Liver (tissue), 9 donors: Measurements from ENCODE around the gene NDUFS7. TPM values are rescaled to one million over a fixed set of nuclear protein-coding genes. Genes with fewer than 3 reads are reported as not detected.
A peak's percentile ranks its signal among the peaks of the same experiment; 100 is the strongest.

Experiments
- DNase-seq: peaks from one replicate; pipeline ENCODE4 v3.0.0-alpha.2; 2017; ENCODE audit warnings: low spot score
- H3K27ac ChIP-seq, 2 donors: one replicate each; pipeline ENCODE4 v1.7.0; 2013; ENCODE audit warnings: inconsistent platforms in 2 of 2, low read length in 2 of 2, control low read depth in 1 of 2, low read depth in 1 of 2, mild to moderate bottlenecking in 1 of 2
- H3K27me3 ChIP-seq, 4 donors: one replicate each; pipeline versions ENCODE4 v1.6.1 to v1.7.0; 2013; ENCODE audit warnings: low read length in 3 of 4, inconsistent platforms in 1 of 4, mild to moderate bottlenecking in 1 of 4, moderate library complexity in 1 of 4; ENCODE audit not compliant: control insufficient read depth in 4 of 4, insufficient read depth in 4 of 4
- H3K36me3 ChIP-seq, 4 donors: one replicate each; pipeline versions ENCODE4 v1.6.1 to v1.7.0; 2013; ENCODE audit warnings: low read length in 3 of 4, mild to moderate bottlenecking in 3 of 4, low read depth in 1 of 4, moderate library complexity in 1 of 4; ENCODE audit not compliant: control insufficient read depth in 4 of 4, insufficient read depth in 3 of 4
- H3K4me1 ChIP-seq, 4 donors: one replicate each; pipeline versions ENCODE4 v1.6.1 to v1.7.0; 2013; ENCODE audit warnings: low read length in 3 of 4, mild to moderate bottlenecking in 3 of 4, moderate library complexity in 1 of 4; ENCODE audit not compliant: control insufficient read depth in 4 of 4, insufficient read depth in 4 of 4
- H3K4me3 ChIP-seq, 3 donors: one replicate each; pipeline versions ENCODE4 v1.6.1 to v1.7.0; 2013; ENCODE audit warnings: low read length in 3 of 3, control low read depth in 1 of 3, low read depth in 1 of 3, mild to moderate bottlenecking in 1 of 3
- H3K9ac ChIP-seq, 2 donors: one replicate each; pipeline ENCODE4 v1.7.0; 2013; ENCODE audit warnings: low read length in 2 of 2, mild to moderate bottlenecking in 2 of 2, moderate library complexity in 2 of 2, control low read depth in 1 of 2, low read depth in 1 of 2
- H3K9me3 ChIP-seq, 4 donors: one replicate each; pipeline versions ENCODE4 v1.6.1 to v1.7.0; 2013; ENCODE audit warnings: low read length in 3 of 4; ENCODE audit not compliant: control insufficient read depth in 4 of 4
- EGR1 ChIP-seq, 2 donors: IDR thresholded peaks; 2 replicates each; pipeline ENCODE4 v1.6.1; 2016 to 2018; ENCODE audit warnings: antibody characterized with exemption in 2 of 2, low read depth in 2 of 2
- FOXA1 ChIP-seq: IDR thresholded peaks from 2 replicates; pipeline ENCODE4 v1.6.1; 2016; ENCODE audit warnings: antibody characterized with exemption
- FOXA2 ChIP-seq: IDR thresholded peaks from 2 replicates; pipeline ENCODE4 v1.6.1; 2016; ENCODE audit warnings: antibody characterized with exemption
- GABPA ChIP-seq, 2 donors: IDR thresholded peaks in 1 of 2; conservative IDR thresholded peaks in 1 of 2; 2 replicates each; pipeline ENCODE4 v1.6.1; 2016; ENCODE audit warnings: antibody characterized with exemption in 2 of 2, mild to moderate bottlenecking in 1 of 2, moderate library complexity in 1 of 2
- HNF4A ChIP-seq, 2 donors: conservative IDR thresholded peaks; 2 replicates each; pipeline ENCODE4 v1.6.1; 2016; ENCODE audit warnings: antibody characterized with exemption in 2 of 2, mild to moderate bottlenecking in 2 of 2
- HNF4G ChIP-seq: IDR thresholded peaks from 2 replicates; pipeline ENCODE4 v1.6.1; 2016; ENCODE audit warnings: antibody characterized with exemption
- JUND ChIP-seq, 2 donors: IDR thresholded peaks; 2 replicates each; pipeline ENCODE4 v1.6.1; 2016; ENCODE audit warnings: antibody characterized with exemption in 2 of 2
- NR2F2 ChIP-seq: IDR thresholded peaks from 2 replicates; pipeline ENCODE4 v1.6.1; 2016; ENCODE audit warnings: antibody characterized with exemption
- RAD21 ChIP-seq, 2 donors: IDR thresholded peaks; 2 replicates each; pipeline ENCODE4 v1.6.1; 2016; ENCODE audit warnings: antibody characterized with exemption in 2 of 2, mild to moderate bottlenecking in 2 of 2
- RXRA ChIP-seq, 2 donors: IDR thresholded peaks; 2 replicates each; pipeline ENCODE4 v1.6.1; 2017 to 2018; ENCODE audit warnings: antibody characterized with exemption in 2 of 2, mild to moderate bottlenecking in 1 of 2
- SP1 ChIP-seq: IDR thresholded peaks from 2 replicates; pipeline ENCODE4 v1.6.1; 2018; ENCODE audit warnings: antibody characterized with exemption, mild to moderate bottlenecking
- TAF1 ChIP-seq: conservative IDR thresholded peaks from 2 replicates; pipeline ENCODE4 v1.6.1; 2016; ENCODE audit warnings: antibody characterized with exemption, mild to moderate bottlenecking
- YY1 ChIP-seq: IDR thresholded peaks from 2 replicates; pipeline ENCODE4 v1.6.1; 2016; ENCODE audit warnings: antibody characterized with exemption, mild to moderate bottlenecking
- WGBS: extraction: QIAGEN DNeasy Blood & Tissue Kit; methylation state at CpG from one replicate; pipeline ENCODE4 v1.1.7; 2013; 5-methylcytosine and 5-hydroxymethylcytosine counted together
- polyA plus RNA-seq, 2 donors: library from polyadenylated mRNA; stranded (reverse) in 1 of 2; unstranded in 1 of 2; fragments of 200-250 nt in 1 of 2; fragments of >200 nt in 1 of 2; fragmentation: Nextera tagmentation in 1 of 2; extraction: Ambion mirVana in 1 of 2; gene quantifications; one replicate each; pipeline versions ENCODE4 v1.2.1 to v1.2.3, GENCODE V29; 2013 to 2015
- total RNA-seq, 2 donors: library from RNA; depleted of rRNA; stranded (reverse); fragments of >200 nt; gene quantifications; one replicate each; pipeline ENCODE4 v1.2.3, GENCODE V29; 2014
- TF ChIP-seq, protein P1 (sequence below): fragments of 150-350 bp; IDR thresholded peaks from 2 replicates; pipeline ENCODE4 v1.5.1; 2017; ENCODE audit warnings: improper control_type of control experiment, low read depth, low read length; ENCODE audit not compliant: missing input control
- TF ChIP-seq, protein P2 (sequence below): IDR thresholded peaks from 2 replicates; pipeline ENCODE4 v1.6.1; 2016; ENCODE audit warnings: antibody characterized with exemption
- TF ChIP-seq, protein P3 (sequence below): IDR thresholded peaks from 2 replicates; pipeline ENCODE4 v1.6.1; 2016; ENCODE audit warnings: antibody characterized with exemption, mild to moderate bottlenecking
- TF ChIP-seq, protein P4 (sequence below): IDR thresholded peaks from 2 replicates; pipeline ENCODE4 v1.6.1; 2016; ENCODE audit warnings: antibody characterized with exemption
- donor health status: healthy.
- donor health status: healthy.
- donor health status: healthy.
- donor health status: healthy.
- donor health status: healthy.

NDUFS7 gene
- total and polyA plus RNA-seq, 4 donors = 54.4 to 185 (median 128) TPM

DNA sequence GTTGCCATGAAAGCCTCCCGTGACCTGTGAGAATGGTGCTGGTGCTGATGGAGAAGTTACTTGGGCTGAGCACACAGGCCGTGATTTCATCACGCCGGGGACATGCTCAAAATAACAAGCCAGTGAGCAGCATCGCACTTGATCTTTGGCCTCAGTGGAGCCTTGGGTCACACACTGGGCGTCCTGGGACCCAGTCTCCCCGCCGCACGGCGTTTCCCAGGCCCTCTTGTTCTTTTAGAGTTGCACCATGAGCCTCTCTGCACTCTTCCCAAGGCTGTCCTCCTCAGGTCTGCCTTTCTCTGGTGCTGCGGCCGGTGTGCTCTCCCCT lies 9.5 kb upstream of the NDUFS7 start (continued):
- TF ChIP-seq, protein P1, sequence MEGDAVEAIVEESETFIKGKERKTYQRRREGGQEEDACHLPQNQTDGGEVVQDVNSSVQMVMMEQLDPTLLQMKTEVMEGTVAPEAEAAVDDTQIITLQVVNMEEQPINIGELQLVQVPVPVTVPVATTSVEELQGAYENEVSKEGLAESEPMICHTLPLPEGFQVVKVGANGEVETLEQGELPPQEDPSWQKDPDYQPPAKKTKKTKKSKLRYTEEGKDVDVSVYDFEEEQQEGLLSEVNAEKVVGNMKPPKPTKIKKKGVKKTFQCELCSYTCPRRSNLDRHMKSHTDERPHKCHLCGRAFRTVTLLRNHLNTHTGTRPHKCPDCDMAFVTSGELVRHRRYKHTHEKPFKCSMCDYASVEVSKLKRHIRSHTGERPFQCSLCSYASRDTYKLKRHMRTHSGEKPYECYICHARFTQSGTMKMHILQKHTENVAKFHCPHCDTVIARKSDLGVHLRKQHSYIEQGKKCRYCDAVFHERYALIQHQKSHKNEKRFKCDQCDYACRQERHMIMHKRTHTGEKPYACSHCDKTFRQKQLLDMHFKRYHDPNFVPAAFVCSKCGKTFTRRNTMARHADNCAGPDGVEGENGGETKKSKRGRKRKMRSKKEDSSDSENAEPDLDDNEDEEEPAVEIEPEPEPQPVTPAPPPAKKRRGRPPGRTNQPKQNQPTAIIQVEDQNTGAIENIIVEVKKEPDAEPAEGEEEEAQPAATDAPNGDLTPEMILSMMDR = no peak
- TF ChIP-seq FOXA1 = no peak
- no peak for TF ChIP-seq EGR1 (IDR thresholded peaks at IDR 0.05; ENCODE audit: low read depth in 2 of 2)
- TF ChIP-seq YY1 = no peak
- TF ChIP-seq TAF1 = no peak
- TF ChIP-seq NR2F2 = peak; percentile 45
- TF ChIP-seq FOXA2 = no peak

DNA sequence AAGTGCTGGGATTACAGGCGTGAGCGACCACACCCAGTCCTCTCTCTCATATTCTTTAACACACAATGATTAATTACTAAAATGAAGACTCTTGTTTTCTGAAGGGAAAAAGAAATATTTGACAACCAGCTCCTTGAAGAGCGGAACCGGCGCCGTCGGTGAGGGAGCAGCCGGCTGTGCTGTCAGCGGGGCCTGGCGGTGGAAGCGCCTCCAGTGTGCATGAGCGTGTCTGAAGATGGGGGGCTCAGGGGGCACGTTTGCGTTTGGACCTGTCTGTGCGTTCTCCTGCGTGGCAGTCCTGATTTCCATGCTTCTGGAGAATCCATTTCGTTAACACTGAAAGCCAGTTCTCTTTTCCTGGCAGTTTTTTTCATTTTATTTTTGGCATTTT lies 7.3 kb upstream of the NDUFS7 start:
- H3K9ac ChIP-seq = no peak overlapping the region
- peaks cover 8 to 28% (median 19%) of the 10 kb centered on the region in 4 donors for H3K4me1 ChIP-seq
- TF ChIP-seq HNF4G = no peak
- no peak for TF ChIP-seq EGR1 (IDR thresholded peaks at IDR 0.05; ENCODE audit: low read depth in 2 of 2)
- no peak for TF ChIP-seq NR2F2
- TF ChIP-seq FOXA2 = no peak
- TF ChIP-seq TAF1 = no peak
- no peak for TF ChIP-seq RAD21 (IDR thresholded peaks at IDR 0.05)
- no peak overlapping the region for H3K4me3 ChIP-seq
- WGBS = 96% methylated on average over 17 of the region's 17 CpGs
- H3K27ac ChIP-seq = no peak overlapping the region
- H3K9me3 ChIP-seq = no peaks in the 10 kb centered on the region
- H3K36me3 ChIP-seq = peaks cover 3 to 12% (median 6%) of the 10 kb centered on the region in 4 donors
- no peaks in the 10 kb centered on the region for H3K27me3 ChIP-seq
- no peak for DNase-seq

DNA sequence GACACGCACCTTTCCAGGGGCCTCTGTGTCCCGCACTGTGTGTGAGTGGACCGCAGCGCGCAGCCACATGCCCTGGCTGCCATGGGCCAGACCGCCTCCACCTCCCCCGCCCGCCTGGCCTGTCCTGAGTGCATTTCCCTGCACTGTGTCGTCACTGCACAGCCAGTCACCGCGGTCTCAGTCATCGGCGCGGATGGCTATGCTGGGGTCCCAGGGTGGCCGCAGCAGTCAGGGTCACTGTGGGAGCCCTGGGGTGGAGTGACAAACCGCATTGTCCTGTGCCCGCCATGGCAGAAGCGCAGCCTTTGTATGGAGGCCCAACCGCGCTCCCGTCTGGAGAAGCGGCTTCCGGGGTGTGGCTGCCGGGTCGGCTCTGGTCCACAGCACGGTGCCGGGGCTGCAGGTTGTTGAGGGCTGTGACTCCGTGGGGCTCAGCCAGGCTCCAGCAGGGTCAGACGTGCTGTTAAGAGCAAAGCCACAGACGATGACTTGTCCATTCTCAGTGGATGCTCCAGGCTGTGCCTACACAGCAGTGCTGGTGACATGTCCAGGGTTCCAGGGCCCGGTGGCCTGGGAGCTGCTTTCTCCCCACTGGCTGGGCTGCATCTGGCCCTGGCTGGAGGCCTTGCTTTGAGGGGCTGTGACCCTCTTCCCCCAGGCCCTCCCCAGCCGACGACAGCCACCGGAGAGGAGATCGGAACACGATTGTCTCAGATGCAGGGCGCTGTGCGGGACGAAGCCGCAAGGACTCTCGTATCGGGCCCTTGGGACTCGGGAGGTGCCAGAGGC lies 6.3 kb upstream of the NDUFS7 start:
- peaks cover 3 to 12% (median 6%) of the 10 kb centered on the region in 4 donors for H3K36me3 ChIP-seq

More for the DNA sequence above, 6.3 kb upstream of the NDUFS7 start:
- Histone ChIP-seq H3K9me3 (no peaks in the 10 kb centered on the region), H3K27ac (no peak overlapping the region), H3K4me3 (no peak overlapping the region), H3K27me3 (no peaks in the 10 kb centered on the region), H3K4me1 (peaks cover 8 to 30% (median 21%) of the 10 kb centered on the region in 4 donors), H3K9ac (no peak overlapping the region)
- 96% methylated on average over 43 of the region's 43 CpGs for WGBS
- no peak for TF ChIP-seq SP1
- TF ChIP-seq HNF4A (conservative IDR thresholded peaks at IDR 0.05) = no peak
- TF ChIP-seq, protein P2, sequence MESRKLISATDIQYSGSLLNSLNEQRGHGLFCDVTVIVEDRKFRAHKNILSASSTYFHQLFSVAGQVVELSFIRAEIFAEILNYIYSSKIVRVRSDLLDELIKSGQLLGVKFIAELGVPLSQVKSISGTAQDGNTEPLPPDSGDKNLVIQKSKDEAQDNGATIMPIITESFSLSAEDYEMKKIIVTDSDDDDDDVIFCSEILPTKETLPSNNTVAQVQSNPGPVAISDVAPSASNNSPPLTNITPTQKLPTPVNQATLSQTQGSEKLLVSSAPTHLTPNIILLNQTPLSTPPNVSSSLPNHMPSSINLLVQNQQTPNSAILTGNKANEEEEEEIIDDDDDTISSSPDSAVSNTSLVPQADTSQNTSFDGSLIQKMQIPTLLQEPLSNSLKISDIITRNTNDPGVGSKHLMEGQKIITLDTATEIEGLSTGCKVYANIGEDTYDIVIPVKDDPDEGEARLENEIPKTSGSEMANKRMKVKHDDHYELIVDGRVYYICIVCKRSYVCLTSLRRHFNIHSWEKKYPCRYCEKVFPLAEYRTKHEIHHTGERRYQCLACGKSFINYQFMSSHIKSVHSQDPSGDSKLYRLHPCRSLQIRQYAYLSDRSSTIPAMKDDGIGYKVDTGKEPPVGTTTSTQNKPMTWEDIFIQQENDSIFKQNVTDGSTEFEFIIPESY = no peak
- TF ChIP-seq, protein P1 = no peak
- TF ChIP-seq, protein P3, sequence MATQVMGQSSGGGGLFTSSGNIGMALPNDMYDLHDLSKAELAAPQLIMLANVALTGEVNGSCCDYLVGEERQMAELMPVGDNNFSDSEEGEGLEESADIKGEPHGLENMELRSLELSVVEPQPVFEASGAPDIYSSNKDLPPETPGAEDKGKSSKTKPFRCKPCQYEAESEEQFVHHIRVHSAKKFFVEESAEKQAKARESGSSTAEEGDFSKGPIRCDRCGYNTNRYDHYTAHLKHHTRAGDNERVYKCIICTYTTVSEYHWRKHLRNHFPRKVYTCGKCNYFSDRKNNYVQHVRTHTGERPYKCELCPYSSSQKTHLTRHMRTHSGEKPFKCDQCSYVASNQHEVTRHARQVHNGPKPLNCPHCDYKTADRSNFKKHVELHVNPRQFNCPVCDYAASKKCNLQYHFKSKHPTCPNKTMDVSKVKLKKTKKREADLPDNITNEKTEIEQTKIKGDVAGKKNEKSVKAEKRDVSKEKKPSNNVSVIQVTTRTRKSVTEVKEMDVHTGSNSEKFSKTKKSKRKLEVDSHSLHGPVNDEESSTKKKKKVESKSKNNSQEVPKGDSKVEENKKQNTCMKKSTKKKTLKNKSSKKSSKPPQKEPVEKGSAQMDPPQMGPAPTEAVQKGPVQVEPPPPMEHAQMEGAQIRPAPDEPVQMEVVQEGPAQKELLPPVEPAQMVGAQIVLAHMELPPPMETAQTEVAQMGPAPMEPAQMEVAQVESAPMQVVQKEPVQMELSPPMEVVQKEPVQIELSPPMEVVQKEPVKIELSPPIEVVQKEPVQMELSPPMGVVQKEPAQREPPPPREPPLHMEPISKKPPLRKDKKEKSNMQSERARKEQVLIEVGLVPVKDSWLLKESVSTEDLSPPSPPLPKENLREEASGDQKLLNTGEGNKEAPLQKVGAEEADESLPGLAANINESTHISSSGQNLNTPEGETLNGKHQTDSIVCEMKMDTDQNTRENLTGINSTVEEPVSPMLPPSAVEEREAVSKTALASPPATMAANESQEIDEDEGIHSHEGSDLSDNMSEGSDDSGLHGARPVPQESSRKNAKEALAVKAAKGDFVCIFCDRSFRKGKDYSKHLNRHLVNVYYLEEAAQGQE = no peak
- TF ChIP-seq RXRA (IDR thresholded peaks at IDR 0.05) = no peak
- no peak for TF ChIP-seq JUND (IDR thresholded peaks at IDR 0.05)
- TF ChIP-seq YY1 = no peak
- no peak for TF ChIP-seq FOXA1
- TF ChIP-seq GABPA (IDR thresholded peaks at IDR 0.05 in 1 of 2, conservative IDR thresholded peaks at IDR 0.05 in 1 of 2) = no peak
- TF ChIP-seq, protein P4, sequence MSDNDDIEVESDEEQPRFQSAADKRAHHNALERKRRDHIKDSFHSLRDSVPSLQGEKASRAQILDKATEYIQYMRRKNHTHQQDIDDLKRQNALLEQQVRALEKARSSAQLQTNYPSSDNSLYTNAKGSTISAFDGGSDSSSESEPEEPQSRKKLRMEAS = no peak
- no peak for DNase-seq
